ENCODE data around the gene CDH12.
"Not testable (repeated sequence)": the region's sequence is repeated elsewhere in the genome, so short reads cannot be mapped to it uniquely, and the experiment has no call there.

The CDH12 gene

DNA sequence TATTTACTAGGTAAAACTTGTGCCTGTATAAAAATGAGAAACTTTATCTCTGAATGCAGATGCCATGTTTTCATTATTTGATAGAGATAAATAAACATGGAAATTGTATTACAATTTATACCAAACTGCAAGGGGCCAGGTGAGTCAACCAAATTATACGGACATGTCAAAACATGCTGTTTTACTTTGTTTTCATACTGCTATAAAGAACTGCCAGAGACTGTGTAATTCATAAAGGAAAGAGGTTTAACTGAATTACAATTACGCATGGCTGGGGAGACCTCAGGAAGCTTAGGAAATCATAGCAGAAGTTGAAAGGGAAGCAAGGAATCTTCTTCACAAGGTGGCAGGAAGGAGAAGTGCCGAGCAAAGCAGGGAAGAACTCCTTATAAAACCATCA is 840.3 kb downstream of the CDH12 start:
- DNase-seq (ENCODE audit: low spot score), result not testable (repeated sequence)

DNA sequence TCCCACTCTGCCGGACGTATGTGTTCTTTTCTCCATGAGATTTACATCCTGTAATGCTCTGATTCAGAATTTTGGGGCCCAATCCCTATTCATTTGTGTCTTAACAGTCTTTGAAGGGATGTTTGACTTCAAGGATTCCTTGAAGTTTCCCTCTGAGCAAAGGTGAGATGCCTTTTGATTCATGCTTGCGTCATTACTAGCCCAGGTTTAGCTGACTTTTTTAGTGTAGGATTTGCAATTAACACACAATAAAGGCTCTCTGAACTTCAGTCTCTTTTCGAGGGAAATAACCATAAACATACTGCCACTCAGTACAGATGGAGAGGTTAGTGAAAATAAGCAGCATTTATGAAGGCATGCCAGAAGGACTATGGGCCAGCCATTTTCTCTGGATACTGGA is 842.3 kb downstream of the CDH12 start:
- not testable (repeated sequence) for DNase-seq (ENCODE audit: low spot score)

DNA sequence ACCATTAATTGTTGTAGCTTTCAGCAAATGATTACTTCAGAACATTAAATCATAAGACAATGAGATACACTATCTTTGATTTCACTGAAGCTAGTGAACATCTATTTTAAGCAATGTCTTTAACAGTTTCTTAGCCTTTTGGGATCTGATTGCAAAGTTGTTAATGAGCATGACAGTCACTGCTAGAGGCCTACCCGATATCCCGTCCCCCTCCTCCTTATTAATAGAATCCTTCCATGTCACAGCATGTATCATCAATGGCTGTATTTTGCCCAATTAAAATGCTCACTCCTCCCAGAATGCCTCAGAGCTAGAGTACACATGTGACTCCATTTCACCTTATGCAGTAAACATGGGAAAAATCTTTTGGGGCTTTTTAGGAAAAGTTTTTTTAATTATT is 852.0 kb downstream of the CDH12 start:
- DNase-seq (ENCODE audit: low spot score), result not testable (repeated sequence)

DNA sequence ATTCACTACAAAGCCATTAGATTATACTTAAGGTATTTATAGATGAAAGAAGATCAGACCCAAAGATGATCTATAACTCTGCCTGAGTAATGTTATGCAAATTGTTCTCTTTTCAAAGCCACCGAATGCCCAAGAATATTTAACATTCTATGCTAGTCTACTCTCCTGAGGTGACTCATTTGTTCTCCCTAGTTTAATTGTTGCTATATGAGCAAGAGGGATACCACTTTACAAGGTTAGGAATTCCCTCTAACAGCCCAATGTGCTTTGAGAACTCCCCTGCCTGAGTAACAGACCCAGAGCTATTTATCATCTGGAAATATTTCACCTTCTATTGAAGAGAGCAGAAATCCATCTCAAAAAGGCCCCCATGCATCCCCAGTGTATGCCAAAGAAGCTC is 867.3 kb downstream of the CDH12 start:
- DNase-seq (ENCODE audit: low spot score), result not testable (repeated sequence)

DNA sequence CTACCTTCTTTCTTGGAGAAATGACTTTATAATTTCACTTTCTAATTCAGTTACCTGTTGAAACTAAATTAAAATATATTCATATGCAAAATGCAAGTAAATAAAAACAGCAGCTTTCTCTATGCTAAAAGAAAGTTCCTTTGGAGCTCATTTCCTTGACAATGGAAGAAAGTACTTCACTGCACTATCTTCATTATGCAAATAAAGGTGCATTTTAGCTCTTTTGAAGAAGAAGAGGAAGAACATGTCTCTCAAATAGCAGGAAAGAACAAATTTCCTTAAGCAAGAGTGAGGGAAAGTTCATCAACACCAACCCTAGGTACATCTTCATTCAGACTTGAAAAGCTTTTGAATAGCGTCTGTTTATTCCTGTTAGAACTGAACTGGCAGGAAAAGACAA is 901.6 kb downstream of the CDH12 start:
- DNase-seq (ENCODE audit: low spot score), result not testable (repeated sequence)

DNA sequence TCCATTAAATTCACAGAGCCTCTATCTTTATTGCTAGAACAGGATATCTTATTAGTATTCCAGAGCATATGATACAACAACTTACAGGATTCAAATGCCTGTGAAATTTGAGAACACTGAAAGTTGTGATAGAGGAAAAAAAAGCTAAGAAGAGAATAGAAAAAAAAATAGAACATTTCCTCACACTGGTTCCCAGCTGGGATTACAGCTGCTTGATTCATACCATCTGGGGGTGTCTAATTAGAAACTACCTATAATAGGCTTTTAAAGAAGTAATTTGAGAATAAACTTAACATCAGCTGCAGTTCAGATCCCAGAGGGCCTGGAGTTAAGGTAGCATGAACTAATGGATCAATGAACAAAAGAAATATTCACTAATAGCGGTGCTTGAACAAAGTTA is 922.0 kb downstream of the CDH12 start:
- no peak for DNase-seq (ENCODE audit: low spot score)

GRCh38 chr5:21919414-21920022 is 933.6 kb downstream of the CDH12 start:
- peak; percentile 29 for DNase-seq (ENCODE audit: low spot score)

DNA sequence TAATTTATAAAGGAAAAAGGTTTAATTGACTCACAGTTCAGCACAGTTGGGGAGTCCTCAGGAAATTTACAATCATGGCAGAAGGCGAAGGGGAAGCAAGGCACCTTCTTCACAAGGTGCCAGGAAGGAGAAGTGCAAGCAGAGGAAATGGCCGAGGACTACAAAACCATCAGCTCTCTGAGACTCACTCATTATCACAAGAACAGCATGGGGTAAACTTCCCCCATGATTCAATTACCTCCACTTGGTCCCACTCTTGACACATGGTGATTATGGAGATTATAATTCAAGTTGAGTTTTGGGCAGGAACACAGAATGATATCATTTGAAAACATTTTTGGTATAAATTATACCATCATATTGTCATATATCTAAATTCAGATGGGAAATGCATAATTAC is 934.7 kb downstream of the CDH12 start:
- no peak for DNase-seq (ENCODE audit: low spot score)

DNA sequence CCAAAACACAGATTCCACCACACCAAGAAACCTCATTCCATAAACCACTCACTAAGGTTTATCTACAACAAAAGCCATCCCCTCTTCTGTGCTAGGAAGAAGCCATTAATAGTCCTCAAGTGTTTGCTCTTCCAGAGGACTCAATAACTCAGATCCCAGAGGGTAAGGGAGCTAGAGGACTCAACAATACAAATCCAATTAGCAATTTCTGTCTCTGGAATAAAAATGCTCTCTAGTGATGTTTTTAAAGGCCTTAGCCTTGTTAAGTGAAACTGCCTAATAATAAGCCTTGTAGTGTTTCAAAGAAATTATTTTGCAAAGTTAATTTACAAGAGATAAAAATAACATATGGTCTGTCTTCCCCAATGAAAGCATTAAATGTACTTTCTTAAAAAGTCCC is 942.4 kb downstream of the CDH12 start:
- DNase-seq (ENCODE audit: low spot score), result no peak

DNA sequence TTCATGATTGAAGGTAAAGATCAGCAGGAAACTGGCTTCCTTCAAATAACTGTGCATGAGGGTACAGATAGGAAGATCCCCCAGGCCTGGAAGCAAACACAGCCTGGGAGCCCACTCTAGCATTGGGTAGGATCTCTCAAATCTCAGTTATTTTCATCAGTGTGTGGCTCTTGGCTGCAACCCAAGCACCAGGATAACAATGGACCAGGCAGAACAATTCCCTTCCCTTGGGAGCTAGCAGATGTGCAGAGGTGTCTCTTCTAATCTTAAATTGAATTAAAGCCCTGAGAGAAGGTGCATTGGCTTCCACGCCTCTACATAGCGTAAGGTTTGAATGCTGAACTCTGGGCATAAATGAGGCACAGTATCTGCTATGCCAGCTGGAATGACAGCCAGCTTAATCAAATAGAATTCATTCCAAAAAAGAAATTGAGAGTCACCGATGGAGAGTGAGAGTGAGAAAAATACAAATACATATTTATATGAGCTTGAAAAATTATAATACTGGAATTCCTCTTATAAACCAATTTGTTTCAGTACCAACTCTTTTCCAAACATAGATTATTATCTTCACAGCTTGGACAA is 957.3 kb downstream of the CDH12 start:
- DNase-seq (ENCODE audit: low spot score), result no peak

- DNase-seq (ENCODE audit: low spot score), result no peak
These were observed 960.0 kb downstream of the CDH12 start for GRCh38 chr5:21893161-21893560.

GRCh38 chr5:21889581-21889980 is 963.6 kb downstream of the CDH12 start:
- no peak for DNase-seq (ENCODE audit: low spot score)

DNA sequence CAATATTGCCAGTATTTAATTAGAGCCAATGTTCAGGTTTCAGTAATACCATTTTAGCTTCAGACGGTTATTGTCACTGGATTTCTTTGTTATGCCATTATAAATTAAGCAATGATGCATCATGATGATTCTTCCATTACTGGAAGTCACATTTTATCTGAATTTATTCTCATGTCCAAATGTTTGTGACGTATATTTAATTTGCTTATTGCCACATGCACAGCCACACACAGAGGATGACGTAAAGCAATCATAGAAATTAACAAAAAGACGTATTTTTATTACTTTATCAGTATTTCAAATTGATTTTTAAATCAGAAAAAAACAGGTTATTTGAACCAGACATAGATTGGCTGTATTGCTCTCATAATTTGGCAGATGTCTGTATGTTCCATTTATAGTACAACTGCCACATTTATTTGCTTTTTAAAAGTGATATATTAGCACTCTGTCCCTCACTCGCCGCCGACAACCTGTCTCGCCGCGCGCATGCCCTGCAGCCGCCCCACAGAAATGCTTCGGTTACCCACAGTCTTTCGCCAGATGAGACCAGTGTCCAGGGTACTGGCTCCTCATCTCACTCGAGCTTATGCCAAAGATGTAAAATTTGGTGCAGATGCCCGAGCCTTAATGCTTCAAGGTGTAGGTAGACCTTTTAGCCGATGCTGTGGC is 970.9 kb downstream of the CDH12 start:
- no peak for DNase-seq (ENCODE audit: low spot score)

DNA sequence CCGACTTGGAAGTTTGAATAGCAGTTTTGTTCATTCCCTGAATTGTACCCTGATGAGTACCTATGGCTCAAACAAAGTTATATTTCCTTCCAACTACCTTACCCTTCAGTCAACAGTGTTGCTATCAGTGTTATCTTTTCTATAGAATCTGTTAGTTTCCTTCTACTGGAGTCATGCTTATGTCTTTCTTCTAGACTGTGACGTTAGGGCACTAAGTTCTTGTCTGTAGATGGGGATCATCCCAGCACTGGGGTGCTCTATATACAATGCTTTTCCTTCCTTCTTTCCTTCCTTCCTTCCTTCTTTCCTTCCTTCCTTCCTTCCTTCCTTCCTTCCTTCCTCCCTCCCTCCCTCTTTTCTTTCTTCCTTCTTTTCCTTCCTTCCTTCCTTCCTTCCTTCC is 973.0 kb downstream of the CDH12 start:
- no peak for DNase-seq (ENCODE audit: low spot score)

GRCh38 chr5:21862986-21863385 is 990.2 kb downstream of the CDH12 start:
- DNase-seq (ENCODE audit: low spot score), result no peak

- DNase-seq (ENCODE audit: low spot score), result no peak
These were observed 994.7 kb downstream of the CDH12 start for GRCh38 chr5:21858441-21858840.

DNA sequence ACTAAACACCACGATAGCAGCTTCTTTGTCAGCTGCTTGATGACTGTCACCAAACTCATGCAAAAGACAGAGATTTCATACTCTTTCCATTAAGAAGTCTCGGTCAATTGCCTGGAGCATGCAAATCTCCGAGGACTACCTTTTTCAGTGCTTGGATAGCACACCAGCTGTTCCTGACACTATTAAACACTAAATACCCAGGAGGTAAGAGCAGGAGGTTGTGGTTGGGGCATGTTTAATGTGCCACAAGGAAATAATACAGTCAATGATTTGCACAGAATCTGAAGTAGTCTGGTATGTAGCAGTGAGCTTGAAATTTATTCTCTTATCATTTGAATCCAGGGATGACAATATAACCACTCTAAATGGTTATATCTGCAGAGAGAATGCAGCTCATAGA is 996.2 kb downstream of the CDH12 start:
- DNase-seq (ENCODE audit: low spot score), result no peak

- DNase-seq (ENCODE audit: low spot score), result no peak
These were observed 1005.8 kb downstream of the CDH12 start for GRCh38 chr5:21847300-21847699.

DNA sequence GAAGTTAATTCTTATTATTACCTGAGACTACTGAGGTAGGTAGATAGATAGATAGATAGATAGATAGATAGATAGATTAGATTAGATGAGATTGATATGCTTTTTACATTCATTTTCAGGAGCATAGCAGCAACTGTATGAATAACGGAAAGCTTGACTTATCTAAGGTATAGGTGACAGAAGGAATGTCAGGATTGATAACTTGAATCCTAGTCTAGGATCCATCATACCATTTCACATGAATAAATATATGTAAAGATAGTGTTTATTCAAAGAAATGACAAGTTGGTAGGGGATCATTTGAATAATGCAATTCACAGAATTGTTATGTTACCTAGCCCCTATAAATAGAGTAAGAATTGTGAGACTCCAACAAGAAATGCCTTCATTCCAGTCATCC is 1008.2 kb downstream of the CDH12 start:
- DNase-seq (ENCODE audit: low spot score), result no peak

DNA sequence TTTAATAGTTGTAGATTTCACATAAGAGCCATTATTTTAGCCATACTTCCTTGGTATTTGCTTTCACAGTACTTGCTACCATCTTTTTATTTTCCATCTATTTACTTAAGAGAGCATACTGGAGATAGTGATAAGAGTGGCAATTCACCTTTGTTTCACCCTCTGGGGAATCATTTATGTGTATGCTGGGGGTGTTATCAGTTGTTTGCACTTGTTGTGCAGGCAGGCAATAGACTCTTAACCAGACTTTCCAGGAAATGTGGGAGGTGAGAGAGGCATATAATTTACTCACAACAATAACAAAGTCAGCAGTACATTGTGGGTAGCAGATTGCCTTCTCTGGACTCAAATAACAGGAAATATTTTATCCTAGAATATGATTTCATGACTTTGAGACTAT is 1018.3 kb downstream of the CDH12 start:
- no peak for DNase-seq (ENCODE audit: low spot score)

- no peak for DNase-seq (ENCODE audit: low spot score)
These were observed 1021.9 kb downstream of the CDH12 start for GRCh38 chr5:21831145-21831787.

- no peak for DNase-seq (ENCODE audit: low spot score)
These were observed 1026.3 kb downstream of the CDH12 start for GRCh38 chr5:21826884-21827283.

DNA sequence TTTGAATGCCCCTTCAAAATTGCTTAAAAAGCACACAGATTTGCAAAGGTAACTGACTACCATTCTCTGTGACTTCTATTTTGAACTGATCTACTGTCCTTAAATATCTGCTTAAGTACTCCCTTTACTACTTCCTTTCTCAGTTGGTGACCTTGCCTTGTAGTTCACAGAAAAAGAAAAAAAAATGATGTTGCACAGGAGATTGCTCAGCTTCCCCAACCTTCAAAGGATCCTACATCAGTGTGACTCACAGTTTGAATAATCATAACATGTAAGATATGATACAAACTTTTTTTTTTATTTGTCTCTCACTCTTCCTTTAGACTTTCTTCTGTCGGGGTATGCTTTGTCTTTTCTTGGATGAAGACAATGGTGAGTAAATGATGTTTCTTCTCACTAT is 1029.6 kb downstream of the CDH12 start:
- no peak for DNase-seq (ENCODE audit: low spot score)

Data from AG08395 (cell line).